H1 (cell line): Measurements from ENCODE around the gene CSN1S1. TPM values are rescaled to one million over a fixed set of nuclear protein-coding genes. Genes with fewer than 3 reads are reported as not detected.

Experiments
- CTCF ChIA-PET: fragments of 300-600 bp; sonication (Branson Sonifier 250); formaldehyde crosslinking; loops from one replicate; lab custom pipeline; 2021; ENCODE audit not compliant: partially characterized antibody; lab: Charles Lee
- POLR2A ChIA-PET: fragments of 300-600 bp; sonication (Branson Sonifier 250); formaldehyde crosslinking; loops from one replicate; lab custom pipeline; 2021; ENCODE audit warnings: inconsistent platforms; ENCODE audit not compliant: partially characterized antibody; lab: Charles Lee
- DNase-seq, 2 experiments: peaks; one replicate each; pipeline versions ENCODE4 v3.0.0 to v3.0.0-alpha.2; 2010 to 2022; ENCODE audit warnings: low spot score in 2 of 2, low read depth in 1 of 2, mixed read lengths in 1 of 2
- FAIRE-seq: peaks from 2 replicates; lab custom pipeline; 2011; peaks lifted over from hg19 to GRCh38; lab: Jason Lieb, UNC
- H2AFZ ChIP-seq: 2 replicates; pipeline ENCODE4 v1.8.1; 2012; ENCODE audit warnings: low read length, inconsistent platforms
- H2AK5ac ChIP-seq: 2 replicates; pipeline ENCODE4 v1.6.1; 2013; ENCODE audit warnings: low read depth, low read length
- H2BK120ac ChIP-seq: replicated peaks from 2 replicates; pipeline ENCODE3; 2013; ENCODE audit warnings: low read depth, low read length, inconsistent platforms
- H2BK12ac ChIP-seq: 2 replicates; pipeline ENCODE4 v1.6.1; 2013; ENCODE audit warnings: low read depth, low read length
- H2BK15ac ChIP-seq: 2 replicates; pipeline ENCODE4 v1.6.1; 2013; ENCODE audit warnings: low read length
- H2BK20ac ChIP-seq: 2 replicates; pipeline ENCODE4 v1.6.1; 2013; ENCODE audit warnings: low read length
- H2BK5ac ChIP-seq: 2 replicates; pipeline ENCODE4 v1.6.1; 2013; ENCODE audit warnings: low read depth, low read length
- H3K14ac ChIP-seq: 2 replicates; pipeline ENCODE4 v1.6.1; 2013; ENCODE audit warnings: inconsistent platforms; ENCODE audit not compliant: insufficient read length
- H3K18ac ChIP-seq: 2 replicates; pipeline ENCODE4 v1.6.1; 2013; ENCODE audit warnings: low read length; ENCODE audit errors: extremely low read depth
- H3K23ac ChIP-seq: 2 replicates; pipeline ENCODE4 v1.6.1; 2013; ENCODE audit warnings: inconsistent platforms; ENCODE audit not compliant: insufficient read length
- H3K23me2 ChIP-seq: 2 replicates; pipeline ENCODE4 v1.6.1; 2013; ENCODE audit warnings: low read depth, low read length
- H3K27ac ChIP-seq: 2 replicates; pipeline ENCODE4 v1.6.1; 2011; ENCODE audit warnings: low read depth, low read length, inconsistent platforms
- H3K27me3 ChIP-seq, 4 experiments: replicated peaks in 1 of 4; 1 replicate in 1 of 4; 2 replicates in 3 of 4; pipeline versions ENCODE4 v1.6.1 to v1.8.1; 2011 to 2013; ENCODE audit warnings: low read length in 3 of 4, mild to moderate bottlenecking in 3 of 4, inconsistent platforms in 2 of 4, mixed read lengths in 2 of 4, moderate library complexity in 1 of 4; ENCODE audit not compliant: control insufficient read depth in 3 of 4, insufficient read depth in 3 of 4; ENCODE audit errors: extremely low read depth in 1 of 4
- H3K36me3 ChIP-seq, 4 experiments: 2 replicates each; pipeline versions ENCODE4 v1.6.1 to v1.8.1; 2011 to 2013; ENCODE audit warnings: mild to moderate bottlenecking in 4 of 4, low read length in 3 of 4, moderate library complexity in 2 of 4, control low read depth in 1 of 4, inconsistent platforms in 1 of 4; ENCODE audit not compliant: insufficient read depth in 4 of 4, control insufficient read depth in 2 of 4
- H3K4ac ChIP-seq: replicated peaks from 2 replicates; pipeline ENCODE3; 2013; ENCODE audit warnings: low read length, low read depth, mixed read lengths, inconsistent platforms; ENCODE audit not compliant: insufficient read length
- H3K4me1 ChIP-seq, 4 experiments: replicated peaks in 1 of 4; 1 replicate in 1 of 4; 2 replicates in 3 of 4; pipeline versions ENCODE4 v1.6.1 to v1.8.1; 2011 to 2013; ENCODE audit warnings: low read length in 3 of 4, inconsistent platforms in 2 of 4, mixed read lengths in 1 of 4; ENCODE audit not compliant: insufficient read depth in 4 of 4, control insufficient read depth in 3 of 4
- H3K4me2 ChIP-seq, 2 experiments: 2 replicates each; pipeline versions ENCODE4 v1.6.1 to v1.8.1; 2011 to 2013; ENCODE audit warnings: low read depth in 2 of 2, low read length in 2 of 2, control low read depth in 1 of 2, inconsistent platforms in 1 of 2, mild to moderate bottlenecking in 1 of 2; ENCODE audit not compliant: insufficient read depth in 1 of 2
- H3K4me3 ChIP-seq, 4 experiments: fragments of 200-600, 300-600 bp in 1 of 4; sonication (generic), shearing (Covaris generic), sonication (Bioruptor Twin) in 1 of 4; 2 replicates each; pipeline versions ENCODE4 v1.5.1 to v1.8.1; 2011 to 2016; ENCODE audit warnings: low read length in 4 of 4, low read depth in 3 of 4, control low read depth in 2 of 4, inconsistent platforms in 2 of 4, mild to moderate bottlenecking in 2 of 4, mixed read lengths in 1 of 4, moderate library complexity in 1 of 4; ENCODE audit not compliant: insufficient read depth in 2 of 4; ENCODE audit errors: extremely low read depth in 1 of 4
- H3K56ac ChIP-seq: replicated peaks from 2 replicates; pipeline ENCODE3; 2013; ENCODE audit warnings: low read depth, mild to moderate bottlenecking, mixed read lengths, low read length, inconsistent platforms; ENCODE audit not compliant: insufficient read length
- H3K79me1 ChIP-seq: 2 replicates; pipeline ENCODE4 v1.6.1; 2013; ENCODE audit warnings: low read depth, low read length, control low read depth
- H3K79me2 ChIP-seq, 2 experiments: 2 replicates each; pipeline versions ENCODE4 v1.6.1 to v1.8.1; 2012 to 2013; ENCODE audit warnings: low read length in 2 of 2, mild to moderate bottlenecking in 2 of 2, inconsistent platforms in 1 of 2; ENCODE audit not compliant: insufficient read depth in 2 of 2, control insufficient read depth in 1 of 2
- H3K9ac ChIP-seq, 4 experiments: replicated peaks in 1 of 4; 1 replicate in 1 of 4; 2 replicates in 3 of 4; pipeline versions ENCODE4 v1.6.1 to v1.8.1; 2011 to 2013; ENCODE audit warnings: low read depth in 3 of 4, low read length in 3 of 4, control low read depth in 2 of 4, mild to moderate bottlenecking in 2 of 4, moderate library complexity in 2 of 4, inconsistent platforms in 1 of 4; ENCODE audit errors: extremely low read depth in 1 of 4
- H3K9me3 ChIP-seq, 2 experiments: 2 replicates each; pipeline versions ENCODE4 v1.6.1 to v1.8.1; 2012 to 2013; ENCODE audit warnings: mild to moderate bottlenecking in 2 of 2, moderate library complexity in 2 of 2, control low read depth in 1 of 2, inconsistent platforms in 1 of 2, low read depth in 1 of 2, low read length in 1 of 2, mixed read lengths in 1 of 2; ENCODE audit not compliant: insufficient read depth in 2 of 2
- H4K20me1 ChIP-seq, 2 experiments: replicated peaks in 1 of 2; 2 replicates each; pipeline versions ENCODE3 to v1.8.1; 2011 to 2013; ENCODE audit warnings: inconsistent platforms in 2 of 2, low read length in 2 of 2, mild to moderate bottlenecking in 1 of 2; ENCODE audit not compliant: insufficient read depth in 2 of 2, control insufficient read depth in 1 of 2
- H4K5ac ChIP-seq: 2 replicates; pipeline ENCODE4 v1.6.1; 2013; ENCODE audit warnings: low read length, low read depth, mixed read lengths, inconsistent platforms; ENCODE audit not compliant: insufficient read length
- H4K8ac ChIP-seq: 2 replicates; pipeline ENCODE4 v1.8.0; 2013; ENCODE audit warnings: mild to moderate bottlenecking, moderate library complexity, low read length, inconsistent platforms; ENCODE audit not compliant: insufficient read depth; ENCODE audit errors: extremely low read depth
- H4K91ac ChIP-seq: replicated peaks from 2 replicates; pipeline ENCODE3; 2013; ENCODE audit warnings: low read length, mixed read lengths, inconsistent platforms; ENCODE audit not compliant: insufficient read length
- CBX5 ChIP-seq: fragments of 300-800, 300-1000 bp; sonication (generic); IDR thresholded peaks from 2 replicates; pipeline ENCODE4 v1.7.1; 2016; ENCODE audit warnings: antibody characterized with exemption, low read length, low read depth
- CEBPB ChIP-seq: IDR thresholded peaks from 2 replicates; pipeline ENCODE4 v1.6.1; 2012; ENCODE audit warnings: low read depth, low read length
- MAFK ChIP-seq: IDR thresholded peaks from 2 replicates; pipeline ENCODE4 v1.6.1; 2012; ENCODE audit warnings: low read depth, mild to moderate bottlenecking, improper control_type of control experiment, low read length
- polyA plus RNA-seq, 7 experiments: library from polyadenylated mRNA; depleted of rRNA in 3 of 7; stranded (reverse) in 5 of 7; unstranded in 2 of 7; fragments of >200 nt in 5 of 7; fragments of 200-250 nt in 2 of 7; gene quantifications; 1 replicate in 5 of 7; 2 replicates in 1 of 7; 4 replicates in 1 of 7; pipeline versions ENCODE4 v1.2.1 to v1.2.3, GENCODE V29; 2011 to 2013; ENCODE audit warnings: missing spikeins in 2 of 7, mixed read lengths in 2 of 7
- total RNA-seq: library from RNA; stranded (reverse); fragmentation: NEBNext Ultra II Directional; extraction: Animal tissue kit (Norgen Biotek cat#: 25700); gene quantifications from 2 replicates; pipeline ENCODE4 v1.2.1, GENCODE V29; 2021

CSN1S1 gene
- total and polyA plus RNA-seq, 2 of the 8 experiments (the other 6 are each of a cell fraction or from before 2014, with no cell fraction given) = not detected

GRCh38 chr4:69977582-69977981 is 46.7 kb downstream of the CSN1S1 start:
- ChIA-PET CTCF (interaction anchor here (1.1 kb wide), 1 partner anchor 18 kb away, joined by 3 read pairs; no protein-coding TSS in a partner anchor), POLR2A (no interaction called here)
- no peak overlapping the region for H3K4me2 ChIP-seq
- H3K4me1 ChIP-seq = no peaks in the 10 kb centered on the region
- no peak overlapping the region for H2BK15ac ChIP-seq
- H3K4ac ChIP-seq = no peak overlapping the region
- H3K23me2 ChIP-seq = no peaks in the 10 kb centered on the region
- H4K20me1 ChIP-seq = no peaks in the 10 kb centered on the region
- H3K36me3 ChIP-seq = no peaks in the 10 kb centered on the region
- no peak overlapping the region for H3K14ac ChIP-seq
- H4K8ac ChIP-seq = no peak overlapping the region
- no peak overlapping the region for H3K4me3 ChIP-seq
- no peak overlapping the region for H2AK5ac ChIP-seq
- no peak overlapping the region for H2BK5ac ChIP-seq
- 0 out of 2 replicates have a peak overlapping the region, but pooled peaks have one; percentile 10 for H2AFZ ChIP-seq
- no peaks in the 10 kb centered on the region for H3K9me3 ChIP-seq
- H2BK120ac ChIP-seq = no peak overlapping the region
- DNase-seq (no peak), FAIRE-seq (no peak)
- no peak overlapping the region for H3K18ac ChIP-seq
- H3K79me2 ChIP-seq = no peaks in the 10 kb centered on the region
- H3K27ac ChIP-seq = no peak overlapping the region
- no peaks in the 10 kb centered on the region for H3K79me1 ChIP-seq
- no peak overlapping the region for H3K9ac ChIP-seq
- H4K5ac ChIP-seq = no peak overlapping the region
- no peak overlapping the region for H3K56ac ChIP-seq
- no peak overlapping the region for H4K91ac ChIP-seq
- no peak overlapping the region for H2BK20ac ChIP-seq
- no peak overlapping the region for H3K23ac ChIP-seq
- no peaks in the 10 kb centered on the region for H3K27me3 ChIP-seq
- H2BK12ac ChIP-seq = no peak overlapping the region
- TF ChIP-seq CEBPB (no peak), MAFK (no peak), CBX5 (no peak)
